MM.1S (cell line): ENCODE measurements around the gene CREBZF.
A peak's percentile ranks its signal among the peaks of the same experiment; 100 is the strongest.

Experiments used
- DNase-seq: peaks from one replicate; pipeline ENCODE4 v3.0.0-alpha.2; 2015
- H2AFZ ChIP-seq: fragments of 300-600 bp; sonication (generic); 2 replicates; pipeline ENCODE4 v1.6.0; 2016; ENCODE audit warnings: antibody characterized with exemption, low read length
- H3F3A ChIP-seq: fragments of 300-600 bp; sonication (generic); 2 replicates; pipeline ENCODE4 v1.6.1; 2016; ENCODE audit warnings: mild to moderate bottlenecking, antibody characterized with exemption, low read length, moderate library complexity, mixed read lengths; ENCODE audit not compliant: insufficient read depth
- H3K27ac ChIP-seq: fragments of 300-600 bp; sonication (generic); 2 replicates; pipeline ENCODE4 v1.5.1; 2016; ENCODE audit warnings: mild to moderate bottlenecking, low read length
- H3K27me3 ChIP-seq: fragments of 300-600 bp; sonication (generic); replicated peaks from 2 replicates; pipeline ENCODE4 v1.6.0; 2016; ENCODE audit warnings: low read length; ENCODE audit not compliant: insufficient read depth
- H3K36me3 ChIP-seq: fragments of 300-600 bp; sonication (generic); replicated peaks from 2 replicates; pipeline ENCODE4 v1.6.1; 2016; ENCODE audit warnings: mild to moderate bottlenecking, low read length, mixed read lengths; ENCODE audit not compliant: insufficient read depth
- H3K4me1 ChIP-seq: fragments of 300-600 bp; sonication (generic); 2 replicates; pipeline ENCODE4 v1.6.1; 2016; ENCODE audit warnings: low read length, mixed read lengths
- H3K4me2 ChIP-seq: fragments of 300-600 bp; sonication (generic); 2 replicates; pipeline ENCODE4 v1.6.0; 2016; ENCODE audit warnings: low read depth, low read length
- H3K4me3 ChIP-seq: fragments of 300-600 bp; sonication (generic); 2 replicates; pipeline ENCODE4 v1.5.1; 2016; ENCODE audit warnings: low read length, mixed read lengths
- H3K79me2 ChIP-seq: fragments of 300-600 bp; sonication (generic); 2 replicates; pipeline ENCODE4 v1.6.1; 2016; ENCODE audit warnings: mixed run types, low read length, mixed read lengths
- H3K9ac ChIP-seq: fragments of 300-600 bp; sonication (generic); 2 replicates; pipeline ENCODE4 v1.6.1; 2016; ENCODE audit warnings: low read length, mixed read lengths
- H3K9me2 ChIP-seq: fragments of 300-600 bp; sonication (generic); replicated peaks from 2 replicates; pipeline ENCODE4 v1.6.1; 2016; ENCODE audit warnings: mild to moderate bottlenecking, low read length, mixed read lengths; ENCODE audit not compliant: insufficient read depth
- H3K9me3 ChIP-seq: fragments of 300-600 bp; sonication (generic); replicated peaks from 2 replicates; pipeline ENCODE4 v1.6.1; 2016; ENCODE audit warnings: mild to moderate bottlenecking, low read length, mixed read lengths; ENCODE audit not compliant: insufficient read depth
- H4K20me1 ChIP-seq: fragments of 300-600 bp; sonication (generic); 2 replicates; pipeline ENCODE4 v1.6.1; 2016; ENCODE audit warnings: mild to moderate bottlenecking, low read length, moderate library complexity, mixed read lengths; ENCODE audit not compliant: insufficient read depth
- CTCF ChIP-seq: fragments of 300-600 bp; sonication (generic); IDR thresholded peaks from 2 replicates; pipeline ENCODE4 v1.5.1; 2016; ENCODE audit warnings: antibody characterized with exemption, low read length, mixed read lengths
- EZH2 ChIP-seq: fragments of 300-600 bp; sonication (generic); optimal IDR thresholded peaks from 2 replicates; pipeline ENCODE3; 2017; ENCODE audit warnings: low read depth, mild to moderate bottlenecking, antibody characterized with exemption, low read length, mixed read lengths
- EZH2phosphoT487 ChIP-seq: fragments of 300-600 bp; sonication (generic); IDR thresholded peaks from 2 replicates; pipeline ENCODE4 v1.6.1; 2018; ENCODE audit warnings: antibody characterized with exemption, low read length

The CREBZF gene

DNA sequence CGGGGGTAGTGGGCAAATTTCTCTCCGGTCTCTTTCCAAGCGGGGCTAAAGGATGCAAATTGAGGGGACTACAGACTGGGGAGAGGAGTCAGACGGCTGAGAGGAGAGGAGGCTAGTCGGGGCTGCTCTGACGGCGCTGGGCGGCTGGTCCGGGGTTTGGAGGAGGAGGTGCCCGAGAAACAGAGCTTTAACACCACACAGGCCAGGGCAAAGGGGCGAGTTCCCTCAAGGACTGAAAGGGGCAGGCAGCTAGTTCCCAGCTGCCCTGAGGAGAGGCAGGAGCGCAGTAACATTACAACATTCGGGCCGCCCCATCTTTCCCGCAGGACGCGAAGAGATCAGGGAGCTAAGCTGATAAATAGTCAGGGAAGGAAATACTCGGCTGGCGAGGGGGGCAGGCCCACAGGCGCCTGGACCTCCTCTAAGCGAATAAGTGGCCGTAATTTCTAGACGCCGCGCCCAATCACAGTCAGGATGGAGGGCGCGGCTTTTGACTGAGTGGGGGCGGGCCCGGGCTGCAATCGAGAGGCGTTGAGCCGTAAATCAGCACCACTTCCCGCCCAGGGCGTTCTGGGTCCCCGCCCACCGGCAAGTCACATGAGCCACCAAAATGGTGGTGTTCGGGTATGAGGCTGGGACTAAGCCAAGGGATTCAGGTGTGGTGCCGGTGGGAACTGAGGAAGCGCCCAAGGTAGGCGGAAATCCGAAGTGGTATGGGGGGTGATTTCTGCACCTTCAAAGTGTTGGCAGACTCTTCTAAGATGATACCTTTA is 36.7 kb downstream of the CREBZF start, which contains the start of gene TMEM126B:
TMEM126B (plus strand) TSS at position 596 of the 773 bp plus-strand sequence; CDS start at position 611, 15 bp downstream.
- peak within 1 kb of the TSS; percentile 10; the same call in 1 of the 2 replicates for H3K27ac ChIP-seq
- peaks cover 39% of the 10 kb centered on the region for H3K79me2 ChIP-seq
- peaks cover 5% of the 10 kb centered on the region; the same call in 1 of the 2 replicates for H3K4me1 ChIP-seq
- peak within 1 kb of the TSS; percentile 90 for H3K4me2 ChIP-seq
- H3F3A ChIP-seq = peaks cover 13% of the 10 kb centered on the region
- H3K9me2 ChIP-seq = no peaks in the 10 kb centered on the region
- H2AFZ ChIP-seq = peak within 1 kb of the TSS; percentile 89
- peak; percentile 98 for DNase-seq
- no peaks in the 10 kb centered on the region for H3K36me3 ChIP-seq
- H3K9ac ChIP-seq = peak within 1 kb of the TSS; percentile 66
- H3K27me3 ChIP-seq = no peaks in the 10 kb centered on the region
- H3K9me3 ChIP-seq = no peaks in the 10 kb centered on the region
- peak within 1 kb of the TSS; percentile 91 for H3K4me3 ChIP-seq
- no peaks in the 10 kb centered on the region for H4K20me1 ChIP-seq
- no peak for TF ChIP-seq EZH2
- no peak for TF ChIP-seq EZH2phosphoT487
- no peak for TF ChIP-seq CTCF

DNA sequence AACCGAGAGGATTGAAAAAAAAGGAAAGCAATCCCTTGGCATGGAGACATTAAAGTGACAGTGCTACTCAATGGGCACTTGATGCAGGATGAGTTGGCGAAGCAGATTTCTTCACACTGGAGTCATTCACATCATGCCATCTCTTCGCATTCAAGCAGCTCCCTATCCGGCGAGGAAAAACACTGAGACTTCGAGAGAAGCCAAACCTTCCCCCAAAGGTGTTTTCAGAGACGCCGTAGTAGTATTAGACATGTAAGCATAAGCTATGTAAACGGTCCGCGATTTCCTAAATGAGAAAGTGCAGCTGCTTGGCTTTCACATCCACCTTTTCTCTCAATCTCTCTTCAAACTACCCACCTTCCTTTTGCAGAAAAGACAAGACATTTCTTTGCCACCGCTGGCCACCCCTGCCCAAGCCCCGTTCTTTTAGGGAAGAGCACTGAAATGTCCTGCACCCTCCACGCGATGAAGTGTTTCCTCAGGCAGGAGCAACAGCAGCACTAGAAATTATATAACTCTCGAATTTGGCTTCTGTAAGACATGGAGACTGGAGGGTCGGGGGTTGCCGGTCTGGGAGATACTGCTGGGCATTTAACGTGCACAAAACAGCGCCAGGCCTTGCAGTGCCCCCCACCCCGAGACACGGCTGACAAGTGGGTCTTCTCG is 37.5 kb downstream of the CREBZF start, which contains the start of gene DLG2:
DLG2 (minus strand) TSS at position 13 of the 666 bp plus-strand sequence.
- H3K79me2 ChIP-seq = peaks cover 39% of the 10 kb centered on the region
- H4K20me1 ChIP-seq = no peaks in the 10 kb centered on the region
- peak within 1 kb of the TSS; percentile 91 for H3K4me3 ChIP-seq
- peaks cover 13% of the 10 kb centered on the region for H3F3A ChIP-seq
- peak within 1 kb of the TSS; percentile 90 for H3K4me2 ChIP-seq
- peak within 1 kb of the TSS; percentile 79 for H2AFZ ChIP-seq
- H3K9me2 ChIP-seq = no peaks in the 10 kb centered on the region
- peak; percentile 34 for DNase-seq
- H3K27ac ChIP-seq = peak within 1 kb of the TSS; percentile 2; the same call in 1 of the 2 replicates
- H3K9me3 ChIP-seq = no peaks in the 10 kb centered on the region
- H3K36me3 ChIP-seq = no peaks in the 10 kb centered on the region
- peaks cover 5% of the 10 kb centered on the region; the same call in 1 of the 2 replicates for H3K4me1 ChIP-seq
- H3K27me3 ChIP-seq = no peaks in the 10 kb centered on the region
- TF ChIP-seq CTCF (no peak), EZH2 (no peak), EZH2phosphoT487 (no peak)
- peak within 1 kb of the TSS; percentile 24; the same call in 1 of the 2 replicates for H3K9ac ChIP-seq

- no peak overlapping the region for H3K4me3 ChIP-seq
- H2AFZ ChIP-seq = no peak overlapping the region
- peaks cover 5% of the 10 kb centered on the region; the same call in 1 of the 2 replicates for H3K4me1 ChIP-seq
- no peak for DNase-seq
- no peaks in the 10 kb centered on the region for H3K27me3 ChIP-seq
- no peak overlapping the region for H3K27ac ChIP-seq
- peaks cover 31% of the 10 kb centered on the region for H3K79me2 ChIP-seq
- H3K9ac ChIP-seq = no peak overlapping the region
- peaks cover 13% of the 10 kb centered on the region for H3F3A ChIP-seq
- no peaks in the 10 kb centered on the region for H4K20me1 ChIP-seq
- no peaks in the 10 kb centered on the region for H3K9me3 ChIP-seq
- H3K4me2 ChIP-seq = peak overlapping the region; percentile 90; the same call in 1 of the 2 replicates
- no peak for TF ChIP-seq CTCF
- TF ChIP-seq EZH2phosphoT487 = no peak
- TF ChIP-seq EZH2 = no peak
- no peaks in the 10 kb centered on the region for H3K9me2 ChIP-seq
- H3K36me3 ChIP-seq = no peaks in the 10 kb centered on the region
Observed at GRCh38 chr11:85626496-85626895, 38.4 kb downstream of the CREBZF start.
